HEK293 (cell line): ENCODE results near the gene EYS.

Experiments used
- CTCF ChIA-PET: fragments of 350-600 bp; formaldehyde crosslinking; extraction: SDS; loops from one replicate; lab custom pipeline; 2021; ENCODE audit warnings: antibody characterized with exemption; lab: Yijun Ruan, JAX
- POLR2A ChIA-PET: fragments of 300-600 bp; formaldehyde crosslinking; extraction: SDS; loops from one replicate; lab custom pipeline; 2020; ENCODE audit warnings: antibody characterized with exemption, inconsistent platforms; lab: Yijun Ruan, JAX
- H3K27ac ChIP-seq: fragments of 200-500 bp; sonication (Bioruptor generic); 2 replicates; pipeline ENCODE4 v1.5.1; 2014; ENCODE audit warnings: low read depth, low read length, control low read depth, inconsistent platforms; ENCODE audit errors: extremely low read depth
- H3K36me3 ChIP-seq, 2 experiments: fragments of 200-500 bp in 1 of 2; sonication (Bioruptor generic) in 1 of 2; 1 replicate in 1 of 2; 2 replicates in 1 of 2; pipeline ENCODE4 v1.5.1; 2014 to 2017; ENCODE audit warnings: inconsistent platforms in 2 of 2, low read length in 2 of 2; ENCODE audit not compliant: control insufficient read depth in 2 of 2, insufficient read depth in 1 of 2
- H3K4me1 ChIP-seq: fragments of 200-500 bp; sonication (Bioruptor generic); 2 replicates; pipeline ENCODE4 v1.5.1; 2014; ENCODE audit warnings: mild to moderate bottlenecking, low read length, inconsistent platforms; ENCODE audit not compliant: control insufficient read depth, insufficient read depth
- H3K4me3 ChIP-seq: 2 replicates; pipeline ENCODE4 v1.5.1; 2011; ENCODE audit warnings: low read depth, mild to moderate bottlenecking, control low read depth, low read length, moderate library complexity
- H3K9me3 ChIP-seq: fragments of 200-500 bp; sonication (Bioruptor generic); 2 replicates; pipeline ENCODE4 v1.5.1; 2014; ENCODE audit warnings: low read depth, low read length, inconsistent platforms; ENCODE audit not compliant: control insufficient read depth, insufficient read depth
- IKZF3 ChIP-seq: fragments of 450-650 bp; IDR thresholded peaks from 2 replicates; pipeline ENCODE4 v1.5.0; 2018; ENCODE audit warnings: missing biosample characterization, mild to moderate bottlenecking, missing genetic modification characterization, moderate library complexity
- KLF1 ChIP-seq: fragments of 450-650 bp; formaldehyde crosslinking; IDR thresholded peaks from 2 replicates; pipeline ENCODE4 v1.5.1; 2016; ENCODE audit warnings: missing biosample characterization, missing genetic modification characterization
- KLF17 ChIP-seq: fragments of 450-650 bp; formaldehyde crosslinking; IDR thresholded peaks from 2 replicates; pipeline ENCODE4 v1.5.1; 2016; ENCODE audit warnings: missing biosample characterization, missing genetic modification characterization
- PRDM10 ChIP-seq: fragments of 450-650 bp; formaldehyde crosslinking; IDR thresholded peaks from 2 replicates; pipeline ENCODE4 v1.5.1; 2016; ENCODE audit warnings: missing biosample characterization, missing genetic modification characterization
- ZBTB20 ChIP-seq: fragments of 450-650 bp; formaldehyde crosslinking; IDR thresholded peaks from 2 replicates; pipeline ENCODE4 v1.5.1; 2016; ENCODE audit warnings: missing biosample characterization, missing genetic modification characterization
- ZBTB7A ChIP-seq: fragments of 450-650 bp; formaldehyde crosslinking; IDR thresholded peaks from 2 replicates; pipeline ENCODE4 v1.5.1; 2016; ENCODE audit warnings: low read depth, missing biosample characterization, missing genetic modification characterization
- ZNF10 ChIP-seq: fragments of 450-650 bp; formaldehyde crosslinking; IDR thresholded peaks from 2 replicates; pipeline ENCODE4 v1.5.1; 2017; ENCODE audit warnings: missing biosample characterization, missing genetic modification characterization
- ZNF138 ChIP-seq: fragments of 450-650 bp; formaldehyde crosslinking; IDR thresholded peaks from 2 replicates; pipeline ENCODE4 v1.5.1; 2016; ENCODE audit warnings: missing biosample characterization, missing genetic modification characterization, borderline replicate concordance
- ZNF16 ChIP-seq: fragments of 450-650 bp; formaldehyde crosslinking; IDR thresholded peaks from 2 replicates; pipeline ENCODE4 v1.5.1; 2016; ENCODE audit warnings: low read depth, missing biosample characterization, missing genetic modification characterization
- ZNF174 ChIP-seq: fragments of 450-650 bp; formaldehyde crosslinking; IDR thresholded peaks from 2 replicates; pipeline ENCODE4 v1.5.0; 2017; ENCODE audit warnings: missing biosample characterization, mild to moderate bottlenecking, missing genetic modification characterization
- ZNF214 ChIP-seq: fragments of 450-650 bp; formaldehyde crosslinking; IDR thresholded peaks from 2 replicates; pipeline ENCODE4 v1.5.1; 2017; ENCODE audit warnings: missing biosample characterization, mild to moderate bottlenecking, missing genetic modification characterization, borderline replicate concordance
- ZNF560 ChIP-seq: fragments of 450-650 bp; formaldehyde crosslinking; IDR thresholded peaks from 2 replicates; pipeline ENCODE4 v1.5.1; 2017; ENCODE audit warnings: missing biosample characterization, missing genetic modification characterization, borderline replicate concordance
- ZNF585B ChIP-seq: fragments of 450-650 bp; formaldehyde crosslinking; IDR thresholded peaks from 2 replicates; pipeline ENCODE4 v1.5.1; 2016; ENCODE audit warnings: missing biosample characterization, missing genetic modification characterization
- ZSCAN23 ChIP-seq: fragments of 450-650 bp; formaldehyde crosslinking; IDR thresholded peaks from 2 replicates; pipeline ENCODE4 v1.5.1; 2016; ENCODE audit warnings: missing biosample characterization, missing genetic modification characterization
- ZXDB ChIP-seq: fragments of 450-650 bp; formaldehyde crosslinking; IDR thresholded peaks from 2 replicates; pipeline ENCODE4 v1.5.1; 2016; ENCODE audit warnings: missing biosample characterization, missing genetic modification characterization
- TF ChIP-seq, protein P1 (sequence below): sonication (generic); formaldehyde crosslinking; IDR thresholded peaks from 2 replicates; pipeline ENCODE4 v1.8.1; 2022; ENCODE audit warnings: mild to moderate bottlenecking, moderate library complexity, missing genetic modification reagents
- TF ChIP-seq, protein P2 (sequence below): fragments of 450-650 bp; formaldehyde crosslinking; IDR thresholded peaks from 2 replicates; pipeline ENCODE4 v1.5.1; 2016; ENCODE audit warnings: missing biosample characterization, missing genetic modification characterization
- TF ChIP-seq, protein P3 (sequence below): fragments of 450-650 bp; formaldehyde crosslinking; IDR thresholded peaks from 2 replicates; pipeline ENCODE4 v1.5.1; 2016; ENCODE audit warnings: missing biosample characterization, missing genetic modification characterization

The EYS gene

GRCh38 chr6:64439274-64439673 lies 1267.8 kb downstream of the EYS start:
- Histone ChIP-seq H3K36me3 (no peaks in the 10 kb centered on the region), H3K4me1 (no peaks in the 10 kb centered on the region), H3K9me3 (no peaks in the 10 kb centered on the region), H3K27ac (no peak overlapping the region), H3K4me3 (no peak overlapping the region)
- TF ChIP-seq ZBTB20 (tag by site-specific recombination) (no peak), KLF17 (tag by site-specific recombination) (no peak), ZNF174 (tag by site-specific recombination) (no peak), PRDM10 (tag by site-specific recombination) (no peak)
- TF ChIP-seq, protein P1, sequence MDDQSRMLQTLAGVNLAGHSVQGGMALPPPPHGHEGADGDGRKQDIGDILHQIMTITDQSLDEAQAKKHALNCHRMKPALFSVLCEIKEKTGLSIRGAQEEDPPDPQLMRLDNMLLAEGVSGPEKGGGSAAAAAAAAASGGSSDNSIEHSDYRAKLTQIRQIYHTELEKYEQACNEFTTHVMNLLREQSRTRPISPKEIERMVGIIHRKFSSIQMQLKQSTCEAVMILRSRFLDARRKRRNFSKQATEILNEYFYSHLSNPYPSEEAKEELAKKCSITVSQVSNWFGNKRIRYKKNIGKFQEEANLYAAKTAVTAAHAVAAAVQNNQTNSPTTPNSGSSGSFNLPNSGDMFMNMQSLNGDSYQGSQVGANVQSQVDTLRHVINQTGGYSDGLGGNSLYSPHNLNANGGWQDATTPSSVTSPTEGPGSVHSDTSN (CRISPR knock-in tag) = no peak
- TF ChIP-seq, protein P2, sequence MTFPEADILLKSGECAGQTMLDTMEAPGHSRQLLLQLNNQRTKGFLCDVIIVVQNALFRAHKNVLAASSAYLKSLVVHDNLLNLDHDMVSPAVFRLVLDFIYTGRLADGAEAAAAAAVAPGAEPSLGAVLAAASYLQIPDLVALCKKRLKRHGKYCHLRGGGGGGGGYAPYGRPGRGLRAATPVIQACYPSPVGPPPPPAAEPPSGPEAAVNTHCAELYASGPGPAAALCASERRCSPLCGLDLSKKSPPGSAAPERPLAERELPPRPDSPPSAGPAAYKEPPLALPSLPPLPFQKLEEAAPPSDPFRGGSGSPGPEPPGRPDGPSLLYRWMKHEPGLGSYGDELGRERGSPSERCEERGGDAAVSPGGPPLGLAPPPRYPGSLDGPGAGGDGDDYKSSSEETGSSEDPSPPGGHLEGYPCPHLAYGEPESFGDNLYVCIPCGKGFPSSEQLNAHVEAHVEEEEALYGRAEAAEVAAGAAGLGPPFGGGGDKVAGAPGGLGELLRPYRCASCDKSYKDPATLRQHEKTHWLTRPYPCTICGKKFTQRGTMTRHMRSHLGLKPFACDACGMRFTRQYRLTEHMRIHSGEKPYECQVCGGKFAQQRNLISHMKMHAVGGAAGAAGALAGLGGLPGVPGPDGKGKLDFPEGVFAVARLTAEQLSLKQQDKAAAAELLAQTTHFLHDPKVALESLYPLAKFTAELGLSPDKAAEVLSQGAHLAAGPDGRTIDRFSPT (tag by site-specific recombination) = no peak
- CTCF ChIA-PET = interaction anchor here (1.2 kb wide), 2 partner anchors 8 to 109 kb away, joined by 3 to 4 read pairs; no protein-coding TSS in a partner anchor
- POLR2A ChIA-PET = no interaction called here

- ChIA-PET CTCF (interaction anchor here (1.2 kb wide), 1 partner anchor 9 kb away, joined by 3 read pairs; no protein-coding TSS in a partner anchor), POLR2A (no interaction called here)
- H3K4me1 ChIP-seq = no peaks in the 10 kb centered on the region
- H3K9me3 ChIP-seq = no peaks in the 10 kb centered on the region
- no peak overlapping the region for H3K4me3 ChIP-seq
- no peak overlapping the region for H3K27ac ChIP-seq
- H3K36me3 ChIP-seq = no peaks in the 10 kb centered on the region
- TF ChIP-seq, protein P3, sequence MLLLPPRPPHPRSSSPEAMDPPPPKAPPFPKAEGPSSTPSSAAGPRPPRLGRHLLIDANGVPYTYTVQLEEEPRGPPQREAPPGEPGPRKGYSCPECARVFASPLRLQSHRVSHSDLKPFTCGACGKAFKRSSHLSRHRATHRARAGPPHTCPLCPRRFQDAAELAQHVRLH (tag by site-specific recombination) = no peak
- no peak for TF ChIP-seq IKZF3 (tag by site-specific recombination)
- TF ChIP-seq ZSCAN23 (tag by site-specific recombination) = no peak
- no peak for TF ChIP-seq ZNF585B
- no peak for TF ChIP-seq ZXDB (tag by site-specific recombination)
- TF ChIP-seq ZNF138 (tag by site-specific recombination) = no peak
- no peak for TF ChIP-seq ZNF560 (tag by site-specific recombination)
- TF ChIP-seq ZNF10 (tag by site-specific recombination) = no peak
- TF ChIP-seq ZNF16 (tag by site-specific recombination) = no peak
- TF ChIP-seq KLF1 (tag by site-specific recombination) = no peak
- TF ChIP-seq ZBTB7A (tag by site-specific recombination) = no peak
- TF ChIP-seq ZNF214 (tag by site-specific recombination) = no peak
- TF ChIP-seq, all 188 proteins: peak for 0
Measured at GRCh38 chr6:64437996-64438395, 1269.0 kb downstream of the EYS start.
